AG04450 (cell line): ENCODE results near the gene DYNLL2. TPM values are rescaled to one million over a fixed set of nuclear protein-coding genes. Genes with fewer than 3 reads are reported as not detected.
"Not testable (repeated sequence)": the region's sequence is repeated elsewhere in the genome, so short reads cannot be mapped to it uniquely, and the experiment has no call there.

ENCODE experiments used
- CTCF ChIA-PET: fragments of 300-600, 350-600 bp; formaldehyde crosslinking; extraction: SDS; loops from one replicate; lab custom pipeline; 2022; ENCODE audit warnings: antibody characterized with exemption, inconsistent platforms; lab: Charles Lee
- POLR2A ChIA-PET: fragments of 350-600 bp; formaldehyde crosslinking; extraction: SDS; loops from one replicate; lab custom pipeline; 2021; ENCODE audit warnings: antibody characterized with exemption, inconsistent platforms; lab: Yijun Ruan, JAX
- DNase-seq: peaks from one replicate; pipeline ENCODE4 v3.0.0-alpha.2; 2011; ENCODE audit warnings: low read depth, low spot score
- H3K27ac ChIP-seq: one replicate; pipeline ENCODE4 v1.5.1; 2012; ENCODE audit warnings: low read depth, low read length, control low read depth
- H3K27me3 ChIP-seq: one replicate; pipeline ENCODE4 v1.6.0; 2012; ENCODE audit warnings: low read length; ENCODE audit not compliant: control insufficient read depth, insufficient read depth
- H3K4me3 ChIP-seq: 2 replicates; pipeline ENCODE4 v1.5.1; 2011; ENCODE audit warnings: mild to moderate bottlenecking, low read depth, low read length, control low read depth
- H3K9me3 ChIP-seq: 2 replicates; pipeline ENCODE4 v1.5.1; 2012; ENCODE audit warnings: low read length; ENCODE audit not compliant: control insufficient read depth, insufficient read depth
- CTCF ChIP-seq: IDR thresholded peaks from 2 replicates; pipeline ENCODE4 v1.5.1; 2011; ENCODE audit warnings: low read depth, low read length, control low read depth, inconsistent platforms
- polyA plus RNA-seq: library from polyadenylated mRNA; depleted of rRNA; stranded (reverse); fragments of >200 nt; gene quantifications from 2 replicates; pipeline ENCODE4 v1.2.3, GENCODE V29; 2011

The DYNLL2 gene
- polyA plus RNA-seq, 1 experiment: 18.2 TPM

GRCh38 chr17:58066401-58066800, 16.8 kb upstream of the DYNLL2 start:
- Histone ChIP-seq H3K27me3 (peaks cover 25% of the 10 kb centered on the region), H3K27ac (no peak overlapping the region), H3K9me3 (no peaks in the 10 kb centered on the region), H3K4me3 (no peak overlapping the region)
- ChIA-PET CTCF (no interaction called here), POLR2A (no interaction called here)
- TF ChIP-seq CTCF: no peak
- no peak for DNase-seq

GRCh38 chr17:58072862-58073261, 10.4 kb upstream of the DYNLL2 start:
- Histone ChIP-seq H3K27ac (no peak overlapping the region), H3K27me3 (peaks cover 24% of the 10 kb centered on the region)

GRCh38 chr17:58073266-58073665, 10.0 kb upstream of the DYNLL2 start:
- CTCF ChIA-PET, POLR2A ChIA-PET, H3K9me3 ChIP-seq, DNase-seq, H3K4me3 ChIP-seq, H3K27ac ChIP-seq: not testable (repeated sequence)
- peaks cover 24% of the 10 kb centered on the region for H3K27me3 ChIP-seq

More at GRCh38 chr17:58072862-58073261, 10.4 kb upstream of the DYNLL2 start:
- ChIA-PET CTCF (no interaction called here), POLR2A (no interaction called here)
- Histone ChIP-seq H3K9me3 (no peaks in the 10 kb centered on the region), H3K4me3 (no peak overlapping the region)
- DNase-seq: no peak
- no peak for TF ChIP-seq CTCF

GRCh38 chr17:58074406-58074805, 8.8 kb upstream of the DYNLL2 start:
- H3K27ac ChIP-seq, DNase-seq, H3K9me3 ChIP-seq, H3K4me3 ChIP-seq, POLR2A ChIA-PET, CTCF ChIA-PET: not testable (repeated sequence)
- peaks cover 25% of the 10 kb centered on the region for H3K27me3 ChIP-seq

- no peaks in the 10 kb centered on the region for H3K9me3 ChIP-seq
- ChIA-PET POLR2A (no interaction called here), CTCF (no interaction called here)
- no peak overlapping the region for H3K27ac ChIP-seq
- DNase-seq: no peak
- TF ChIP-seq CTCF: no peak
- no peak overlapping the region for H3K4me3 ChIP-seq
- peaks cover 17% of the 10 kb centered on the region for H3K27me3 ChIP-seq
Observed at GRCh38 chr17:58079300-58080033, 3.8 kb upstream of the DYNLL2 start.

- H3K4me3 ChIP-seq: no peak overlapping the region
- no peaks in the 10 kb centered on the region for H3K9me3 ChIP-seq
- no peak overlapping the region for H3K27ac ChIP-seq
- DNase-seq: no peak
- TF ChIP-seq CTCF: no peak
- CTCF ChIA-PET: interaction anchor here (0.5 to 0.6 kb wide), 2 partner anchors 248 to 577 kb away, joined by 3 read pairs; no protein-coding TSS in a partner anchor
- peaks cover 15% of the 10 kb centered on the region for H3K27me3 ChIP-seq
- POLR2A ChIA-PET: interaction anchor here (3.2 kb wide), 1 partner anchor 75 kb away, joined by 44 read pairs; the partner anchor contains the start of gene SRSF1
Observed at GRCh38 chr17:58081646-58082340, 1.4 kb upstream of the DYNLL2 start.
